Activated naive CD4-positive, alpha-beta T cell treated with anti-CD3 and anti-CD28 coated beads, Interleukin-2, amount 10 ng/mL, durations not matched to agents 7 days and 5 days (primary cell): Measurements from ENCODE around the gene ARID4A.
"Not testable (repeated sequence)": the region's sequence is repeated elsewhere in the genome, so short reads cannot be mapped to it uniquely, and the experiment has no call there.

Source experiments
- CTCF ChIA-PET: fragments of 350-600 bp; sonication (Branson Sonifier 250); formaldehyde crosslinking; loops from one replicate; lab custom pipeline; 2021; ENCODE audit warnings: antibody characterized with exemption; lab: Charles Lee
- DNase-seq: peaks from one replicate; pipeline ENCODE4 v3.0.0-alpha.2; 2020
- H3K27ac Mint-ChIP-seq: one replicate; pipeline ENCODE4 v1.8.0; 2021; ENCODE audit warnings: mild to moderate bottlenecking, moderate library complexity, mixed read lengths
- H3K27me3 Mint-ChIP-seq: one replicate; pipeline ENCODE4 v1.8.0; 2021; ENCODE audit warnings: mild to moderate bottlenecking, mixed read lengths
- H3K36me3 Mint-ChIP-seq: one replicate; pipeline ENCODE4 v1.8.0; 2021; ENCODE audit warnings: mixed read lengths
- H3K4me1 Mint-ChIP-seq: one replicate; pipeline ENCODE4 v1.8.0; 2021; ENCODE audit warnings: mixed read lengths
- H3K4me3 Mint-ChIP-seq: one replicate; pipeline ENCODE4 v1.8.0; 2021; ENCODE audit warnings: mild to moderate bottlenecking, moderate library complexity, mixed read lengths
- H3K9me3 Mint-ChIP-seq: one replicate; pipeline ENCODE4 v1.8.0; 2021; ENCODE audit warnings: mixed read lengths

The ARID4A gene

GRCh38 chr14:58401587-58401986 is 103.2 kb downstream of the ARID4A start:
- Mint-ChIP-seq H3K9me3 (no peaks in the 10 kb centered on the region), H3K27ac (no peak overlapping the region), H3K4me3 (no peak overlapping the region), H3K27me3 (no peaks in the 10 kb centered on the region), H3K4me1 (peaks cover 4% of the 10 kb centered on the region), H3K36me3 (peaks cover 2% of the 10 kb centered on the region)
- no peak for DNase-seq
- CTCF ChIA-PET: interaction anchor here (0.6 to 1.2 kb wide), 5 partner anchors 9 to 74 kb away, joined by 3 to 4 read pairs (median 3); no protein-coding TSS in a partner anchor

- no peaks in the 10 kb centered on the region for H3K9me3 Mint-ChIP-seq
- CTCF ChIA-PET: interaction anchor here (1.0 kb wide), 1 partner anchor 16 kb away, joined by 3 read pairs; no protein-coding TSS in a partner anchor
Observed at GRCh38 chr14:58408681-58409215, 110.4 kb downstream of the ARID4A start.

GRCh38 chr14:58414845-58415244 is 116.5 kb downstream of the ARID4A start:
- H3K36me3 Mint-ChIP-seq: peaks cover 45% of the 10 kb centered on the region
- CTCF ChIA-PET: no interaction called here
- H3K4me1 Mint-ChIP-seq: no peaks in the 10 kb centered on the region
- no peaks in the 10 kb centered on the region for H3K27me3 Mint-ChIP-seq
- no peaks in the 10 kb centered on the region for H3K9me3 Mint-ChIP-seq
- no peak overlapping the region for H3K27ac Mint-ChIP-seq
- no peak overlapping the region for H3K4me3 Mint-ChIP-seq
- no peak for DNase-seq

More at GRCh38 chr14:58408681-58409215, 110.4 kb downstream of the ARID4A start:
- H3K4me3 Mint-ChIP-seq: no peak overlapping the region
- DNase-seq: no peak
- H3K27ac Mint-ChIP-seq: no peak overlapping the region
- no peaks in the 10 kb centered on the region for H3K27me3 Mint-ChIP-seq
- H3K36me3 Mint-ChIP-seq: peaks cover 27% of the 10 kb centered on the region
- no peaks in the 10 kb centered on the region for H3K4me1 Mint-ChIP-seq

GRCh38 chr14:58415636-58416547 is 117.5 kb downstream of the ARID4A start:
- no peak overlapping the region for H3K4me3 Mint-ChIP-seq
- no peaks in the 10 kb centered on the region for H3K4me1 Mint-ChIP-seq
- CTCF ChIA-PET: no interaction called here
- no peaks in the 10 kb centered on the region for H3K9me3 Mint-ChIP-seq
- no peaks in the 10 kb centered on the region for H3K27me3 Mint-ChIP-seq
- no peak for DNase-seq
- no peak overlapping the region for H3K27ac Mint-ChIP-seq
- H3K36me3 Mint-ChIP-seq: peaks cover 47% of the 10 kb centered on the region

- H3K27ac Mint-ChIP-seq, H3K4me1 Mint-ChIP-seq, H3K9me3 Mint-ChIP-seq, H3K4me3 Mint-ChIP-seq, H3K27me3 Mint-ChIP-seq, DNase-seq: not testable (repeated sequence)
- H3K36me3 Mint-ChIP-seq: peaks cover 50% of the 10 kb centered on the region
- CTCF ChIA-PET: interaction anchor here (1.0 kb wide), 1 partner anchor 20 kb away, joined by 3 read pairs; no protein-coding TSS in a partner anchor
Observed at GRCh38 chr14:58416934-58417333, 118.6 kb downstream of the ARID4A start.
